NCI-H526 treated with DMSO at 0.1 percent for 48 hours (cell line): Measurements from ENCODE around the gene PAPOLA.

Experiments
- DNase-seq: peaks from one replicate; lab custom pipeline; 2025; lab: John Stamatoyannopoulos, UW

The PAPOLA gene

DNA sequence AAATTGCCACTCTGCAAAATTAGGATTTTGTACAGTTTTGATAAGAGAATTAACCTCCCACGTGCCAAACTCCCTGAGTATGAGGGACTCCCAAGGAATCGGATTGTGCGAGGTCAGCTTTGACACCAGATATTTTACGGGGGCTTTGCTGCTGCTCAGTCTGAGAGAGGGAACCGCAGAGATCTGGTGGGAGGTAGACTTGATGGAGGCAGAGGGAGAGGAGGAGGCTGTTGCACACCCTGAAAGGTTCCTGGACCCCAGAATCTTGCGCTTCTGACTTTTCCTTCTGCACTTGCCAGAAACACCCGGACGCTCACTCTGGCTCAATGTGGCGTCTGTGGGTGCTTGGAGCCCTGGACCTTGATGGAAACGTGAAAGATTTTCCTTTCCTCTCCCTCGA lies 83.9 kb downstream of the PAPOLA start:
- DNase-seq: no peak

DNA sequence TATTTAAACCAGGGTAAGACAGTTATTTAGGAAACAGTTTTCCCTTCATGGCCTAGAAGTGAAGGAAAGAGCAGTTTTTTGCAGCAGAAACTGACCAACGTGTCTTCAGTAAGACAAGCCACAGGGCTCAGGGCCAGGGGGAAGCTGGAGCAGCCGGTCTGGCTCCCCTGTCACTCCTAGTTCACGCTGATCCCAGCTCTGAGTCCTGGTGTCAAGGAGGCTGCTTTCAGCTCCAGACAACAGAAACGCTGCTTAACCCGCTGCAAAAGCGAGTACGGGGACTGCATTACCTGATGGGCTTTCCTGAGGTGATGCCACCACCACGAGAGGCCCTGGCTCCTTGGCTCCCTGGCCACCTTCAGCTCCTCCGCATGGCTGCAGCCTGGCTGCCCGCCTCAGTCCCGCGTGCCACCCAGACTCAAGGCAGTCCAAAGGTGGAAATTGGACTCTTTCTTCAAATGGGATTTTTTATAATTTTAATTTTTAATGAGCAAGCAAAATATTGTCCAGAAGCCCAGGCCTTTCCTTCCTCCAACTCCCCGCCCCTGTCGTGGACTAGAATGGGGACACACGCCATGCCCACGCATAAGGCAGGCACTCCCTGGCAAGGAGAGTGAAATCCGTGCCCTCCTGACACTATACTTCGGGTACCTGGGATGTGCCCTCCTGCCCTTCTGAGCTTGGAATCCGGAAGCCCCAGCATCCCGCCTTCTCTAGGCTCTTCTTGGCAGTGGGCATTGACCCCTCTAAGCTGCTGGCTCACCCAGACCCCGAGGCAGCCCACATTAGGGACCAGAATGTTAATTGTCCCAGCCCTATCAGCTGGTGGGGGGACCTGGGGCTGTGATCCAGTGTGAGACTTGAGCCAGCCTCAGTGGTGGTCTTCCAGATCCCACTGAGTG lies 85.0 kb downstream of the PAPOLA start:
- no peak for DNase-seq

GRCh38 chr14:96587823-96588385 lies 85.7 kb downstream of the PAPOLA start:
- no peak for DNase-seq

GRCh38 chr14:96588410-96589257 lies 86.5 kb downstream of the PAPOLA start:
- DNase-seq: no peak

DNA sequence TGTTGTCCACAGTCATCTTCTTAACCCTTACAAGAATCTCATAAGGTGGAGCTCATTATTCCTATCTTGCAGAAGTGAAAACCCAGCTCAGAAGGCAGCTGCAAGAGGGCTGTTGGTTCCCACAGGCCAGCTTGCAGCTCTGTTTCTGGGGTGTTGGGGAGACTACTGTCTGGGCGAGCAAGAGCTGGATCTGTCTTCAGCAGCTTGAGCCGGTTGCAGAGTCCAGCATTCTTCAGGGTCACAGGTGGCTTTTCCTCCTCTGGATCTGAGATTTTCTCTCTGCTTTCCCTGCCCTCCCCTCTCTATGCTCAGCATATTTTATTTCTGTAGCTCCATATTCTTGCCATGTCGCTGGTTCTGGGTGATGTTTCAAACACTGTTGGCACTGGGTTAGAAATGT lies 87.4 kb downstream of the PAPOLA start:
- no peak for DNase-seq

- no peak for DNase-seq
Measured at GRCh38 chr14:96590190-96590864, 88.1 kb downstream of the PAPOLA start.

DNA sequence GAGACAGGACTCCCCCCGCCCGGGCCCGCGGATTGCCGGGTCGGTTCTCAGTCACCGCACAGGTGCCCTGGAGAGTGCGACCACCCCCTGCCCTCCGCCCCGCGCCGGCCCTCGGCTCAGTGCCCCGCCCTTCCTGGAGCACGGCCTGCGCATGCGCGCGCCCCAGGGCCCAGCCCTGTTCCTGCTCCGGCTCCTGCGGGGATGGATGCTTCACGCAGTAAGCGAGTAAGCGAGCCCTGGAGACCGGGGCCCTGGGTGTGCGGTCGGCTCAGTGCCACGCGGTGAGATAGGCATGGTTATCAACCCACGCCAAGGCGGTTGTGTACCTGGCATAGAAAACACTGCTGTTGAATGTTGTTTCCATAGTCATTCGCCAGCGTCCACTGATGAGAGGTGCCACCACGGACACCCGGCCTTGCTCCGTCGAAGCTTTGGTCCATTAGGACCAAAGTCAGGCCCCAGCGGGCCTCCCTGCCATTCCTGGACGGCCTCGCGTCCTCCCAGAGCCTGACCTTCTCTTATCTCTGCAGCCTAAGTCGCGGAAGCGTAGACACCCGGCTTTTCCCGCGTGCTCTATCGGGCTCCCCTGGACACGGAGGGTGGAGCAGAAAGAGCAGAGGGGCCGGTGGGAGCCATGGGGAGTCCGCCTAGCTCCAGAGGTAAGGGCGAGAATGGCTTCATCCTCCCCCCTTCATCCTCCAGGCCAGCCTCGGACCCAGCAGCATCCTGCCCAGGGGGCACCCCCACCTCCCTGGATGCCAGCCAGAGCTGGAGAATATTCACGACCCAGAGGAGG lies 90.6 kb downstream of the PAPOLA start:
- no peak for DNase-seq

DNA sequence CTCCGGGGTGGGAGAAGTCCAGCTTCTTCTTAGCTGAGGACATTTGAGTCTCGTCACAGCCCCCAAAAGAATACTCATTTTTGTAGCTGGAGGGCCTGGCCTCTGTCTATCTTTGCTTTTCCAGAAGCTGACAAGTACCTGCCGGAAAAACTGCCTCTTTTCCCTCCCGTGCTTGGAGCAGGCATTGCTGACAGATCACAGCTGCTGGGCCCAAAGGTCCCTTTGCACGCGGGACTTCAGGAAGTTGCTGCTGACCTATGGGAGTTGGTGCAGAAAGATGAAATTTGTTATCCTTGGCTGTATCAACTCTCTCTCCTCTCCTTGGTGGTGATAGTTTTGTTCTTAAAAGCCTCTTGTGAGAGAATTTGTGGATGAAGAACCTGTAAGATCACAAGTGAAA lies 92.8 kb downstream of the PAPOLA start:
- DNase-seq: no peak

DNA sequence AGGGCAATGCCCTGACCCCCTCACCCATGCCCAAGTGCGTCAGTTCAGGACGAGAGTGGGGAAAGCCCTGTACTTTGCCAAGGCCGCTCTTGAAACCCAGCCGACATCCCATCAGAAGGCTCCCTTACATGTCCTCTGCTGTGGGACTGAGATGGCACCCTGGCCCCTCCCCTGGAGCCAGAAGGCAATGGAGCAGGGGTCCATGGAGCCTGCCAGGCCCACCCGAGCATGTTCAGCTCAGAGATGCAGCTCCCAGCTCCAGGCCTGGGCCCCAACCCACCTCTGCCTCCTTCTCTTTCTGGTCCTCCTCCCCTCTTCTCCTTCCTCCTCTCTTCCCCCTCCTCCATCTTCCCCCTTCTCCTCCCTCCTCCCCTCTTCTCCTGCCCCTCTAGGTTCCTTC lies 95.5 kb downstream of the PAPOLA start:
- DNase-seq: no peak

GRCh38 chr14:96598332-96598928 lies 96.2 kb downstream of the PAPOLA start:
- no peak for DNase-seq

DNA sequence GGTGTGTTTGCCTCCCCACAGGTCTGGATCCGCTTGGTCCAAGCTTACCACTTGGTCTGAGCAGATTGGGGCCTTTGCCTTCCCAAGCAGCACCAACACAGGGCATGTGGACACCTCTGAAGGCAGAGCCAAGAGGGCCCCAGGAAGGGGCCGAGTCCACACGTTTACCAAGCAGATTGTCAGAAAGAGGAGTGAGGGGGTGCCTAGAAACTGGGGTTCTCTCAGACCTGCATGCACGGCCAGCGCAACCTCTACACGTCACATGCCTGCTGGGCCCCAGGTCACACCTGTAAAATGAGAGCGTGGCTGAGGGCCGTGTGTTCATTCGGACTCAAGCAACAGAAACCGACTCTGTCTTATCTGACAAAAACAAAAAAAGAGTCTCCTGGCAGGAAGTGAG lies 96.9 kb downstream of the PAPOLA start:
- DNase-seq: no peak

DNA sequence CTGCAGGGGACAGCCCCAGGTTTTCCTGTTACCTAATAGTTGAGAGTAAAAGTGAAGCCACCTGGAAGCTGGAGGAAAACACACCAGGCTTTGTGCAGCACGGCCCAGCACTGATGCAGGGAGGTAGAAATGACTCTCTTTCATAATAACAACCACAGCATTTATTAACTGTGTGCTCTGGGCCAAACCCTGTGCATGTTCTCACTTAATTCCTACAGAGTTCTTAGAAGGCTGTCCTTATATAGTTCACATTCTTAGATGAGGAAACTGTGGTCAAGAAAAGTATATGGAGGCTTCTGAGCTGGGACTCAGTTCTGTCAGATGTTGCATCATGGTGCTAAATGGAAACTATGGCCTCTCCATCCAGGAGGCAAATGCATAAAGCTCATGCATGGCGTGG lies 100.0 kb downstream of the PAPOLA start:
- DNase-seq: no peak

DNA sequence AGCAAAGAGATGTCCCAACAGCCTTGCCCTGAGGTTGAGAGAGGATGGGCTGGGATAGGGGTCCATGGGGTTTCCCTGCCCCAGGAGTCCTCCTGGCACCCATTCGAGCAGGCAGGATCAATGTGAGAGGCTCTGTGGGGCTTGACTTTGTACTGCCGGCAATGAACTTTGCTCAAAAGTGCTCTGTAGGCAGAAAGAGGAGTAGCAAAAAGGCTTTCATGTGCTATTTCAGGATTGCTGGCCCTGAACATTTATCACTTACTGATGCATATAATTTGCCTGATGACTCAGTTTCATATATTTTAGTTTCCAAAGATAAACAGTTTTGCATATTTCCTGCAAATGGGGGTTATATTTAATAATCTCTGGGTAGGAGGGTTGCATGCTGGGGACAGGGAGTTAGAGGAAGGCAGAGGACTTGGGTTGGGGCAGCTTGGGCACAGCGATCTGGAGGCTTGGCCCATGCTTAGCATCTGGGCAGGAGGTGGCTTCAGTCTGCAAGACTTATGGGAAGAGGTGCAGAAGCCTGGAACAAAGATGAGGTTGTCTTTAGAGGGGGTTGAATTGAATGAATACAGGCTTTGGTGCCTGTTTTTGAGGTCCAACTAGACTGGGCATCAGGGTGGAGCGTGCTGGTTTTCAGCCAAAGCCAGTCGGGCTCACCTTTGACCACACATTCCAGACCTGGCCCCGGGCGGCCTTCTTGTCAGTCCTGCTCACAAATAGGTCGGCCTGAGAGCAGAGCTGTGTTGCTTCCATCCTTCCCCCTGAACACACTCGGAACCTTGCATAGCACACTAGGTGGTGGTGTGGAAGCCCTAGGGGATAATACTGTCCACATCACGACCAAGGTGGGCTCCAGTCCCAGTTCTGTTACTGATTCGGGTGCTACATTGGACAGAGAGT lies 101.4 kb downstream of the PAPOLA start:
- DNase-seq: no peak

- no peak for DNase-seq
Measured at GRCh38 chr14:96614481-96614881, 112.3 kb downstream of the PAPOLA start.

GRCh38 chr14:96616161-96616721 lies 114.1 kb downstream of the PAPOLA start:
- no peak for DNase-seq
